Measurements from ENCODE around the gene VPS13D. TPM values are rescaled to one million over a fixed set of nuclear protein-coding genes. Genes with fewer than 3 reads are reported as not detected.

The VPS13D gene
- total RNA-seq, 1 experiment from 2014 or later: 20.2 TPM

GRCh38 chr1:12245116-12245515 lies 15.3 kb downstream of the VPS13D start:
- H3K14ac ChIP-seq (ENCODE audit: insufficient read depth, low read length): no peak overlapping the region
- Mint-ChIP-seq H3K4me1 (peaks cover 31 to 37% of the 10 kb centered on the region in 2 experiments), H3K27me3 (ENCODE audit: low read depth) (no peaks in the 10 kb centered on the region), H3K36me3 (ENCODE audit: insufficient read depth in 1 of 3, low read depth in 3 of 3) (peaks cover 9 to 35% (median 35%) of the 10 kb centered on the region in 3 experiments; a peak in 6 of 7 replicates), H3K4me3 (no peak overlapping the region), H3K27ac (no peak overlapping the region), H3K9me3 (no peaks in the 10 kb centered on the region)
- H4K91ac ChIP-seq (ENCODE audit: insufficient read length, low read depth, low read length): no peak overlapping the region
- no peaks in the 10 kb centered on the region for H3K27me3 ChIP-seq (ENCODE audit: insufficient read depth, low read length)
- H3K9ac ChIP-seq (ENCODE audit: extremely low read depth, insufficient read length, low read length): no peak overlapping the region
- no peak overlapping the region for H3K27ac ChIP-seq (ENCODE audit: insufficient read length, low read depth, low read length)
- no peak overlapping the region for H2BK15ac ChIP-seq (ENCODE audit: low read depth, low read length)
- no peak overlapping the region for H2AFZ ChIP-seq (ENCODE audit: low read length)
- H3K56ac ChIP-seq (ENCODE audit: insufficient read length, low read depth, low read length): no peak overlapping the region
- no peaks in the 10 kb centered on the region for H3K79me2 ChIP-seq (ENCODE audit: insufficient read depth, low read length)
- H3T11ph ChIP-seq (ENCODE audit: low read length): no peak overlapping the region
- no peak overlapping the region for H3K4me2 ChIP-seq (ENCODE audit: insufficient read depth, insufficient read length, low read length)
- no peak overlapping the region for H2BK12ac ChIP-seq (ENCODE audit: insufficient read length, low read depth, low read length)
- H2BK5ac ChIP-seq (ENCODE audit: insufficient read length, low read length): no peak overlapping the region
- H2BK20ac ChIP-seq (ENCODE audit: low read depth, low read length, poor library complexity, severe bottlenecking): no peak overlapping the region
- no peak overlapping the region for H2BK120ac ChIP-seq (ENCODE audit: low read depth, low read length, poor library complexity, severe bottlenecking)
- no peak overlapping the region for H4K8ac ChIP-seq (replicated peaks; ENCODE audit: insufficient read length, low read depth, low read length)
- no peak overlapping the region for H2AK5ac ChIP-seq (ENCODE audit: insufficient read length, low read length)
- H3K79me1 ChIP-seq (ENCODE audit: insufficient read depth, low read depth, low read length, poor library complexity, severe bottlenecking): no peaks in the 10 kb centered on the region
- no CpG with 5 or more reads among the region's 3 CpGs for WGBS (ENCODE audit: extremely low coverage, insufficient read length, low lambda C conversion rate)
- TF ChIP-seq CTCF (conservative IDR thresholded peaks at IDR 0.05): no peak
- H3K4ac ChIP-seq (ENCODE audit: low read depth, low read length): no peak overlapping the region
- DNase-seq: no peak
- no peaks in the 10 kb centered on the region for H4K20me1 ChIP-seq (ENCODE audit: control insufficient read depth, insufficient read depth, insufficient read length)
- no peak overlapping the region for H4K5ac ChIP-seq (ENCODE audit: insufficient read length, low read depth, low read length)
- no peaks in the 10 kb centered on the region for H3K9me3 ChIP-seq (ENCODE audit: control insufficient read depth, low read depth, low read length)
- H3K18ac ChIP-seq (ENCODE audit: insufficient read length, low read depth, low read length): no peak overlapping the region
- no peaks in the 10 kb centered on the region for H3K23me2 ChIP-seq (ENCODE audit: insufficient read length, low read depth, low read length, poor library complexity, severe bottlenecking)
- H3K4me1 ChIP-seq (ENCODE audit: insufficient read depth, low read length): peaks cover 11% of the 10 kb centered on the region; the same call in 1 of the 2 replicates
- no peak overlapping the region for H3K23ac ChIP-seq (ENCODE audit: insufficient read length, low read depth, low read length)

Measured in H9 (cell line).